HepG2 (cell line): ENCODE results near the gene SMARCA2.

Experiments used
- CREB1 ChIP-seq, 2 experiments: fragments of 450-650 bp in 1 of 2; IDR thresholded peaks; 2 replicates each; pipeline ENCODE4 v1.6.1; 2016 to 2017; ENCODE audit warnings: control low read depth in 1 of 2, mild to moderate bottlenecking in 1 of 2, missing compliant biosample characterization in 1 of 2, missing genetic modification characterization in 1 of 2
- CTCF ChIP-seq: sonication (generic); formaldehyde crosslinking; IDR thresholded peaks from 2 replicates; pipeline ENCODE4 v1.5.0; 2020; ENCODE audit warnings: mild to moderate bottlenecking, missing genetic modification reagents, moderate library complexity
- FOXA3 ChIP-seq: IDR thresholded peaks from 2 replicates; pipeline ENCODE4 v1.6.1; 2016; ENCODE audit warnings: missing genetic modification reagents, missing compliant biosample characterization
- FOXJ3 ChIP-seq: sonication (generic); formaldehyde crosslinking; IDR thresholded peaks from 2 replicates; pipeline ENCODE4 v1.4.0; 2020; ENCODE audit warnings: missing genetic modification reagents, mild to moderate bottlenecking, borderline replicate concordance
- MAFF ChIP-seq: IDR thresholded peaks from 2 replicates; pipeline ENCODE4 v1.6.1; 2011; ENCODE audit warnings: low read depth, low read length, improper control_type of control experiment
- NFRKB ChIP-seq: fragments of 450-650 bp; IDR thresholded peaks from 2 replicates; pipeline ENCODE4 v1.6.1; 2017
- RELA ChIP-seq: sonication (generic); formaldehyde crosslinking; IDR thresholded peaks from 2 replicates; pipeline ENCODE4 v1.4.0; 2020; ENCODE audit warnings: missing genetic modification reagents
- SETDB1 ChIP-seq: sonication (generic); formaldehyde crosslinking; IDR thresholded peaks from 2 replicates; pipeline ENCODE4 v1.5.1; 2020; ENCODE audit warnings: missing genetic modification reagents, mild to moderate bottlenecking, borderline replicate concordance
- THRA ChIP-seq: sonication (generic); formaldehyde crosslinking; IDR thresholded peaks from 2 replicates; pipeline ENCODE4 v1.4.0; 2020; ENCODE audit warnings: missing genetic modification reagents, borderline replicate concordance
- YY1 ChIP-seq: IDR thresholded peaks from 2 replicates; pipeline ENCODE4 v1.6.1; 2011; ENCODE audit warnings: low read length, low read depth, moderate library complexity, mild to moderate bottlenecking; ENCODE audit not compliant: insufficient read depth, insufficient replicate concordance
- ZNF121 ChIP-seq: sonication (generic); formaldehyde crosslinking; IDR thresholded peaks from 2 replicates; pipeline ENCODE4 v1.5.0; 2020; ENCODE audit warnings: mild to moderate bottlenecking, missing genetic modification reagents
- ZNF616 ChIP-seq: sonication (generic); formaldehyde crosslinking; IDR thresholded peaks from 2 replicates; pipeline ENCODE4 v1.5.0; 2020; ENCODE audit warnings: low read depth, mild to moderate bottlenecking, missing genetic modification reagents
- ZNF670 ChIP-seq: sonication (generic); formaldehyde crosslinking; IDR thresholded peaks from 2 replicates; pipeline ENCODE4 v1.8.0; 2022; ENCODE audit warnings: mild to moderate bottlenecking, missing genetic modification reagents, borderline replicate concordance
- ZNF777 ChIP-seq: sonication (generic); formaldehyde crosslinking; IDR thresholded peaks from 2 replicates; pipeline ENCODE4 v1.4.0; 2020; ENCODE audit warnings: missing genetic modification reagents

- TF ChIP-seq YY1, result no peak
- TF ChIP-seq RELA (CRISPR knock-in tag), result no peak
- no peak for TF ChIP-seq SETDB1 (CRISPR knock-in tag)
- TF ChIP-seq FOXA3 (CRISPR knock-in tag), result no peak
- TF ChIP-seq CTCF (CRISPR knock-in tag), result no peak
- TF ChIP-seq MAFF, result peak; percentile 74
- no peak for TF ChIP-seq ZNF616 (CRISPR knock-in tag)
- TF ChIP-seq ZNF777 (CRISPR knock-in tag), result no peak
- TF ChIP-seq THRA (CRISPR knock-in tag), result no peak
- TF ChIP-seq NFRKB, result no peak
- no peak for TF ChIP-seq ZNF121 (CRISPR knock-in tag)
- TF ChIP-seq FOXJ3 (CRISPR knock-in tag), result no peak
- TF ChIP-seq ZNF670 (CRISPR knock-in tag), result no peak
- TF ChIP-seq CREB1 (IDR thresholded peaks at IDR 0.05), result no peak
- no peak for TF ChIP-seq CREB1 (CRISPR knock-in tag; IDR thresholded peaks at IDR 0.05)
Observed at GRCh38 chr9:2107906-2108451, 92.8 kb downstream of the SMARCA2 start.
